Muscle layer of duodenum (tissue), 2 donors: ENCODE results near the gene SORCS2.

Experiments used
- H3K27ac ChIP-seq: one replicate; pipeline ENCODE4 v1.7.0; 2013; ENCODE audit warnings: mild to moderate bottlenecking, low read length
- H3K27me3 ChIP-seq: one replicate; pipeline ENCODE4 v1.7.0; 2013; ENCODE audit warnings: low read depth, mild to moderate bottlenecking, control low read depth, low read length
- H3K36me3 ChIP-seq, 2 donors: one replicate each; pipeline ENCODE4 v1.7.0; 2013; ENCODE audit warnings: low read length in 2 of 2, control low read depth in 1 of 2, mild to moderate bottlenecking in 1 of 2; ENCODE audit not compliant: insufficient read depth in 2 of 2, control insufficient read depth in 1 of 2
- H3K4me1 ChIP-seq, 2 donors: one replicate each; pipeline ENCODE4 v1.7.0; 2013; ENCODE audit warnings: low read length in 2 of 2, mild to moderate bottlenecking in 2 of 2, control low read depth in 1 of 2, moderate library complexity in 1 of 2; ENCODE audit not compliant: insufficient read depth in 2 of 2, control insufficient read depth in 1 of 2
- H3K4me3 ChIP-seq, 2 donors: one replicate each; pipeline ENCODE4 v1.7.0; 2013; ENCODE audit warnings: low read length in 2 of 2, low read depth in 1 of 2, mild to moderate bottlenecking in 1 of 2
- H3K9me3 ChIP-seq, 2 donors: one replicate each; pipeline ENCODE4 v1.7.0; 2013; ENCODE audit warnings: low read length in 2 of 2, control low read depth in 1 of 2, mild to moderate bottlenecking in 1 of 2; ENCODE audit not compliant: control insufficient read depth in 1 of 2
- donor health status: healthy.

SORCS2 gene

GRCh38 chr4:7333801-7334421, 141.6 kb downstream of the SORCS2 start:
- Histone ChIP-seq H3K4me1 (peaks cover 0 to 10% of the 10 kb centered on the region in 2 donors), H3K27me3 (no peaks in the 10 kb centered on the region), H3K9me3 (no peaks in the 10 kb centered on the region), H3K4me3 (no peak overlapping the region), H3K27ac (no peak overlapping the region), H3K36me3 (no peaks in the 10 kb centered on the region)

DNA sequence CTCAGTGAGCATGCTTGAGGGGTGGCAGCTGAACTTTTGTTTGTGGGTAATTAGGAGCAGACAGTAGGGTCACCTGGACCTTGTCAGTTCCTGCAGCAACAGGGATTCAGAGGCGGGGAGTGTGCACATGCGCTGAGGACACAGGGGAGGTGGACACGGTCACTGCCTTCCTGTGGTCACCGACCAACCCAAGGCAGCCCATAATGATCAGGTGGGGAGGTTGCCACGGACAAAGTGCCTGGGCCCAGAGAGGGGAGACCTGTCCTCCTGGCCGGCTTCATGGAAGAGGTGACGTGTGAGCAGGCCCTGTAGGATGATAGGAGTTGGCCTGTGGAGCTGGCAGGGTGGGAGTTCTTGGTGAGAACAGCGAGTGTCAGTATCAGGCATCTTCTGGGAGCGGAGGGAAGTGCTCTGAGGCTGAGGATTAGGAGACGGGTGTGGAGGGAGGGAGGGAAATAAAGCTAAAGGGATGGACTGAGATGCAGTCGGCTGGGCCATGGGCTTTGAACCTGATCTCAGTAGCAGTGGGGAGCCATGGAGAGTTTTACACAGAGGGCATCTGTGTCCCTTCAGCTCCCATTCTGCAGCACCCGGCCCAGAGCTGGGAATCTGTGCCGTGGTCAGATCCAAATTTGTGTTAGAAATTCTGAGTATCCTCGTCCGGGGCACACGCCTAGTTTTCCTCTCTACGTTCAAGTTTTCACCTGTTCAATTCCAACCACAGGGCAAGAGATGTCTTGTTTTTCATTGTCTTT, 142.4 kb downstream of the SORCS2 start:
- Histone ChIP-seq H3K27me3 (no peaks in the 10 kb centered on the region), H3K4me1 (peaks cover 0 to 10% of the 10 kb centered on the region in 2 donors), H3K9me3 (no peaks in the 10 kb centered on the region), H3K36me3 (no peaks in the 10 kb centered on the region), H3K27ac (no peak overlapping the region), H3K4me3 (no peak overlapping the region)

GRCh38 chr4:7335344-7336066, 143.2 kb downstream of the SORCS2 start:
- Histone ChIP-seq H3K4me1 (peaks cover 0 to 10% of the 10 kb centered on the region in 2 donors), H3K36me3 (no peaks in the 10 kb centered on the region), H3K4me3 (no peak overlapping the region), H3K9me3 (no peaks in the 10 kb centered on the region), H3K27ac (no peak overlapping the region), H3K27me3 (no peaks in the 10 kb centered on the region)

DNA sequence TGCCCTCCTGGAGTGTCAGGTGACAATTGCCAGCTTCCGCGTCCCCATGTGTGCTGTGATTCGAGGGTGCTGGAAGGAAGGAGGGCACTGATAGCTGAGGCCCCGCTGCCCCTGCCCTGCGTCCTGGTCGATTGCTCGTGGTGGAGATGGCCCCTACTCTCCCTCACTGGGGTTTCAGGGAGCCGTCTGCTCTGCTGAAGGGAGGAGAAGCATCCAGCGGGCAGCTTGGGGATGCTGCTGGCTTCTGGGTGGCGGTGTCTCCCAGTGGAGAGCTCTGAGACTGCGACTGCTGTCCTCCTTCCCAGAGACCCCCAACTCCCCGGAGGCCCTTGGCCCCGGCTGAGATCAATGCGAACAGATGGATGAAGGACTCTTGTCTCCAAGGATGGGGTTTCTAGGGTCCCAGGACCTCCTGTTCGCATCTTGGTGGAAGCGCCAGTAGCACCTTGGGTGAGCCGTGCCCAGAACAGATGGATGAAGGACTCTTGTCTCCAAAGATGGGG, 143.8 kb downstream of the SORCS2 start:
- H3K27ac ChIP-seq, result no peak overlapping the region
- no peak overlapping the region for H3K4me3 ChIP-seq
- peaks cover 0 to 10% of the 10 kb centered on the region in 2 donors for H3K4me1 ChIP-seq
- no peaks in the 10 kb centered on the region for H3K9me3 ChIP-seq
- no peaks in the 10 kb centered on the region for H3K36me3 ChIP-seq
- H3K27me3 ChIP-seq, result no peaks in the 10 kb centered on the region

DNA sequence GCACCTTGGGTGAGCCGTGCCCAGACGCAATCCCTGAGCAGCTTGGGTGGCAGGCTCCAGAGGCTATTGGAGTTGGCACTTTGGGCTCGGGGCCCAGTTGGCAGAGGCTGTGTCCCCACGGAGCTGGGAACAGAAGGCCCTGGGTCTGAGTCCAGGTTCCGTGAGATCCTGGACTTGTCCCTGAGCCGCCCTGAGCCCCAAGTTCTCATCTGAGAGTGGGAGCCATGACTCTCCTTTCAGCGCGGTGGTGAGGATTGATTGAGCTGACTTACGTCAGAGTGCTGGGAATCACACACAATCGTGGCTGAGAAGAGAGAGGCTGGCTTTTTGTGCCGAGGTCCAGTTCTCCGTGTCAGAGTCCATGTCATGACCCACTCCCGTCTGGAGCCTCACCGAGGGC, 144.4 kb downstream of the SORCS2 start:
- Histone ChIP-seq H3K36me3 (no peaks in the 10 kb centered on the region), H3K4me3 (no peak overlapping the region), H3K27ac (no peak overlapping the region), H3K4me1 (peaks cover 0 to 10% of the 10 kb centered on the region in 2 donors), H3K27me3 (no peaks in the 10 kb centered on the region), H3K9me3 (no peaks in the 10 kb centered on the region)

- no peaks in the 10 kb centered on the region for H3K27me3 ChIP-seq
- no peaks in the 10 kb centered on the region for H3K9me3 ChIP-seq
- H3K27ac ChIP-seq, result no peak overlapping the region
- no peak overlapping the region for H3K4me3 ChIP-seq
- peaks cover 0 to 4% of the 10 kb centered on the region in 2 donors for H3K4me1 ChIP-seq
- no peaks in the 10 kb centered on the region for H3K36me3 ChIP-seq
Observed at GRCh38 chr4:7337196-7338058, 145.1 kb downstream of the SORCS2 start.

DNA sequence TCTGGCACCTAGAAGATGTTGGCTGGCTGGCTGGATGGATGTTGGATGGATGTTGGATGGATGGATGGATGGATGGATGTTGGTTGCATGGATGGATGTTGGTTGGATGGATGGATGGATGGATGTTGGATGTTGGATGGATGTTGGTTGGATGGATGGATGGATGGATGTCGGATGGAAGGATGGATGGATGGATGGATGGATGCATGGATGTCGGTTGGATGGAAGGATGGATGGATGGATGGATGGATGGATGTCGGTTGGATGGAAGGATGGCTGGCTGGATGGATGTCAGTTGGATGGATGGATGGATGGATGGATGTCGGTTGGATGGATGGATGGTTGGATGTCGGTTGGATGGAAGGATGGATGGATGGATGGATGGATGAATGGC, 145.7 kb downstream of the SORCS2 start:
- Histone ChIP-seq H3K4me1 (no peaks in the 10 kb centered on the region), H3K27ac (no peak overlapping the region), H3K9me3 (no peaks in the 10 kb centered on the region), H3K36me3 (no peaks in the 10 kb centered on the region), H3K27me3 (no peaks in the 10 kb centered on the region), H3K4me3 (no peak overlapping the region)

DNA sequence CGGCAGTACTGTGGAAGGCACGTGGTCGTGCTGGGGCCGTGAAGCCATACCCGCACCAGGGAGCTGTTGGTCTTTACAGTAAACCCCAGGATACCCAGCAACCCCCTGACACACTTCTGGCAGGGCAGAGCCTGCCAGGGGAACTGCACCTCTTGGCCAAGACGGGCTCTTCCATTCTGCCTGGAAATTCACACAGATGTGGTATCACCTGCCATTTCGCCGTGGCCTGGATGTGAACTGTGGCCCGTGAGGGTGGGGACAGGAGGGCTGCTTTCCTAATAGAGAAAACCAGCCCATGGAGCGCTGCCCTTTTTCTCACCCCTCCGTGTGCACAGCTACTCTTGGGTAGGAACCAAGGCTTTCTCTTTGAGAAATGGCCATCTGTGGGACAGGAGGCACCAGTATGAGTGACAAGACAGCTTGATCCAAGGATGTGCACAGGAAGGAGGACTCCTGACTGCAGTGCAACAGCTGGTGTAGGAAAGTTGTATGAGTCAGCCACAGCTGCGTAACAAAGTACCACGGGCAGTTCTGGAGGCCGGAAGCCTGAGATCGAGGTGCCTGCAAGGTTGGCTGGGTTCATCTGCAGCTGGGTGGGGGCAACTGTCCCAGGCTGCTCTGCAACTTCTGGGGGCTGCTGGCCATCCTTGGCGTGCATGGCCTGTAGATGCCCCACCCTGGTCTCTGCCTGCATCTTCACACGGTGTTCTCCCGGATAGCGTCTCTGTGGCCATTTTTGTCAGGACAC, 146.7 kb downstream of the SORCS2 start:
- Histone ChIP-seq H3K9me3 (no peaks in the 10 kb centered on the region), H3K4me3 (no peak overlapping the region), H3K27me3 (no peaks in the 10 kb centered on the region), H3K4me1 (no peaks in the 10 kb centered on the region), H3K36me3 (no peaks in the 10 kb centered on the region), H3K27ac (no peak overlapping the region)

GRCh38 chr4:7339751-7340552, 147.6 kb downstream of the SORCS2 start:
- no peaks in the 10 kb centered on the region for H3K4me1 ChIP-seq
- H3K27me3 ChIP-seq, result no peaks in the 10 kb centered on the region
- H3K9me3 ChIP-seq, result no peaks in the 10 kb centered on the region
- no peak overlapping the region for H3K27ac ChIP-seq
- H3K4me3 ChIP-seq, result no peak overlapping the region
- H3K36me3 ChIP-seq, result no peaks in the 10 kb centered on the region
